Posterior vena cava (tissue), 2 donors: ENCODE data around the gene SKP1. TPM values are rescaled to one million over a fixed set of nuclear protein-coding genes. Genes with fewer than 3 reads are reported as not detected.
"Not testable (repeated sequence)": the region's sequence is repeated elsewhere in the genome, so short reads cannot be mapped to it uniquely, and the experiment has no call there.

Source experiments
- DNase-seq: peaks from one replicate; pipeline ENCODE4 v3.0.0-alpha.2; 2020; ENCODE audit warnings: low spot score
- intact Hi-C, 2 donors: fragments of 100-400 bp; cut with DNase I; formaldehyde crosslinking; loops; one replicate each; pipeline versions ENCODE4 v1.14.1 to v1.14.2; 2022 to 2023
- long read RNA-seq, 2 donors: library from polyadenylated mRNA; unstranded; transcript quantifications; one replicate each; pipeline ENCODE4 v2.0.0, GENCODE V29; 2020 to 2021
- total RNA-seq, 2 donors: library from RNA; stranded (reverse); fragmentation: NEBNext Ultra II Directional; extraction: Animal tissue kit (Norgen Biotek cat#: 25700); gene quantifications; one replicate each; pipeline ENCODE4 v1.2.1, GENCODE V29; 2021
- donor health status: DM: yes; HTN: yes; CAD: no.
- donor health status: DM: yes; HTN: yes; CAD: no.

Gene SKP1
- 100 to 1,000 TPM; 321 to 334 TPM for total RNA-seq
- long read RNA-seq, donor 1, full-length matches to known transcripts, result 139 of 147 reads
- long read RNA-seq, donor 1, partial matches to known transcripts, result 5 of 147 reads
- long read RNA-seq, donor 1, other reads (novel, unspliced or antisense), result 3 of 147 reads
- long read RNA-seq, donor 2, full-length matches to known transcripts, result 522 of 538 reads
- long read RNA-seq, donor 2, partial matches to known transcripts, result 5 of 538 reads
- long read RNA-seq, donor 2, other reads (novel, unspliced or antisense), result 11 of 538 reads

DNA sequence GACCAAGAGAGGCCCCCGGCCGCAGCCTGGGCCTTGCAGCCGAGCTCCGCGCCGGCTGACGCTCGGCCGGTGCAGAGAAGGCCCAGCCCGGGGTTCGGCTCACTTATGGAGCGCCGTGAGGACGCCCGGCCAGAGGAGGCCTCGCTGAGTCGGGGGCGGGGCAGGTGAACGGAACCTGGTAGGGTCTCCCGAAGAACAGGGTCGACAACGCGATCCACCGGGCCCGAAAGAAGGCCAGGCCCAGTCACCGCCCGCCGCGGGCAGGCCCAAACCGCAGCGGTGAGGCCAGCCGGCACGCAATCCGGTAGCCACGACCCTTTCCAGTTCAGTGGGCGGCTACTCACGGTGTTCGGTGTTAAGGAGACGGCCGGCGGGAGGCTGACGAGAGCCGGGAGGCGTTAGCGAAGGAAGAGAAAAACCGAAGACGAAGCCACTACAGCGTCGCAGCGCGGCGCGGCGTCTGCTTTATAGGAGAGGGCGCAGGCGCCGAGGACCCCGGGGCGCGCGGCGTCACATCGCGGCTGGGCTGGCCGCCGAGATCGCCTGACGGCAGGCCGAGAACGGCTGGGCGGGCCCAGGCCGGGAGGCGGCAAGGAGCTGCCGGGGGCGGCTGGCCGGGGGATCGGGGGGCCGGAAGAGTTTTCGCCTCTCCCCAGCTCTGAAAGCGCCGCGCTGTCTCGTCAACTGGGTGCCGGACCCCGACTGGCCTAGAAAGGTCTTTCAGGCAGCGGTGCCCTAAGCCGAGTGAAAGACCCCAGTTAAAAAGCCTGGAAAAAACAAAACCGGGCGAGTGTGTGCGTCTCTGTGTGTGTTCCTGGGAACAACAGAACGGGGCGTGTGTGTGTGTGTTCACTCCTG is at the start of gene SKP1:
Gene SKP1 (minus strand): TSS at position 440 of the 858 bp plus-strand sequence. CDS start 2,928 bp downstream, outside the sequence.
- intact Hi-C loops, result no loop called here
- DNase-seq, result peak; percentile 95

DNA sequence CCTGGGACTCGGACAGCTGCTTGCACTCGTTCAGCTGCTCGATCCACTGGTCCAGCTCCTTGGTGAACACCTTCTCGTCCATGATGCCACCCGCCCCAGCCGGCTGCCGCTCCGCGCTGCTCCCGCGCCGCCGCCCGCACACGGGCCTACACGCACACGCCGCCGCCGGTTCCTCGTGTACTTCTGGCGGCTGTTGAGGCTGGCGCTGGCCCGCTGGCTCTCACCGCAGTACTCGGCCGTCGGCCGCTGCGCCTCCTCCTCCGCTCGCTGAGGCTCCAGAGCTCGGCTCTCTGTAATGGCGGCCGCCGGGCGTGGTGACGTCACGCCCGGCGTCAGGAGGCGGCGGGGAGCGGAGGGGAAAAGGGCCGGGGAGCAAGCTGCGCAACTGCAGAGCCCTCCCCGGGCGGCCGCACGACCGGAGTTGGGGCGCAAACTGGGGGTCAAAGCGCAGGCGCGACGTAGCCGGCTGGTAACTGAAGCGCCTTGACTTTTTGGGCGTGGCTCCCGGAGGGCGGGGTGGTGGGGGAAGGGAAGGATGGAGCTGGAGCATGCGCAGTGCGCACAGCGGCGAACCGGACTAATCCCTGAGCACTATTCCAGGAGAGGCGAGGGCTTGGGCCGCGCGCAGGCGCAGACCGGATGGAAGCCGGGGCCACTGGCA is 49.2 kb upstream of the SKP1 start, which contains the start of gene PPP2CA:
Gene PPP2CA (minus strand): TSS at position 294 of the 661 bp plus-strand sequence. CDS start 212 bp downstream, at position 82.
- intact Hi-C loops, result no loop called here

DNA sequence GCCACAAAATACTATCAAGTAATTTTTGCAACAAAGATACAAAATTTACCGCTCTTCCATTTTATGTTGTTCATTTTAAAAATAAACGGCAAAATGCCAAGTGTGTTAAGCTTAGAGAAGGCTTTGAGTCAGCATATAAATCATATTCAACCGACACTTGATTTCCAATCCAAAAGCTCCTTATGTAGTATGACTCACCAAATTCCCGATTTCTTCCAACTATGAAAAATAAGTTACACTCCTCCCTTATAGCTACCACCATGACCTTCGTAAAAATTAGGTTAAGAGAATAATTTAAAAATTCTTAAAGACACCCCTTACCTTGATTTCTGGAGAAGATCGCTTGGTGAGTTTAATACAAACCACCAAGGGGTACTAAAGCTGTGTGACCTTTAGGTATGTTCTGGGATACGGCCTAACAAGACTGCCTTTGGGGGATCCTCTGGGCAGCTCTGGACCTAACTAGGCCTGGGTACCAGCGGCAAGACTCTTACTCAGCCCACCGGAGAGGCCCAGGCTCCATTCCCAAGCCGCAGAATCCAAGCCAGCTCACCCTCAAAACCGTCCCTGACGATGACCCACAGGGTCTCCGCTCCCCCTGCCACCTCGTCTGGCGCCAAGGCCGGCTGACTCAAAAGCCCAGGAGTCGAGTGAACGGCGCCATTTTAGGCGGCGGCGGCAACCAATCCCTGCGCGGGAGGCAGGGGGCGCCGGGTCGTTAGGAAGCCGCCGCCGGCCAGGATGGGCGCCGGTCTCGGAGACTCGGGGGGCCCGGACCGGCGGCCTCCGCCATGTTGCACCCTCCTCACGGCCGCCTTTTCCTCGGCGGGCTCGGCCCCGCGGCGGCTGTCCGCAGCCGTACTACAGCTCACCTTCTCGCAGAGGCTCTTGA is 48.4 kb upstream of the SKP1 start:
- DNase-seq, result peak; percentile 89
- intact Hi-C loops, result no loop called here

More for the DNA sequence above, 49.2 kb upstream of the SKP1 start, which contains the start of gene PPP2CA:
- DNase-seq, result peak; percentile 100

DNA sequence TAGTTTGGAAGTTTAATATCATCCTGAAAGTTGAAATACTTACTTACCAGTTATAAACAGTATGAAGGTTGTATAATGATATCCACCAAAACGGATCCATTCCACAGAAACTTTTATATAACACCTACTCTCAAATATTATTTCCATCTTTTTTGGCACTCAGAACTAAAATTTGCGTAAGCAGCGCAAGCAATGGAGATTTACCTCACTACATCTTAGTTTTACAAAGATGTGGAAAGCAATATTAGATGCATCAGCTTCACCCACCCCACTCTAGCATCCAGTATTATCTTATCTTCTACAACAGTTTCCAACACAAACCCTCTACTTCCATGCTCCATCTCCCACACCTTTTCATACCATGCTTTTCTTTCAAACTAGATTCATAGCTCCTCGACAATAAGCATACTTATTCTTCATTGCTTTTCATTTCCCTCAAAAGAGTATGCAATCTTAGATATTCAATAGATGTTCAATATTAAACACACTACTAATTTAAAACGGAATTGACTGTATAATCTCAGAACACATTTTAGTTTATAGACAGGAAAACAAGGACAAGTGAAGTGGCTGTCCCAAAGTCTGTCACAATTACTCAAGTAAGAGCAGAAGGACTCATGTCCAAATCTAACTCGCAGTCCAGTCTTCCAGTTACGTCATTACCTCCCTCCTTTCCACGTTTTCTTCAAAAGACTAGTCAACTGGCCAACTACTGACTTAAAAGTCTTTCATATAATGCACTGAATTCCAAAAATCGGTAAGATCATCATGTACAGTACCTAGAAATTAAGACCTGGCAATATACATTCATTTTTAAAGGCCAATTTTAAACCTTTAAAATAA is 46.9 kb upstream of the SKP1 start:
- intact Hi-C loops, result no loop called here
- DNase-seq, result no peak

DNA sequence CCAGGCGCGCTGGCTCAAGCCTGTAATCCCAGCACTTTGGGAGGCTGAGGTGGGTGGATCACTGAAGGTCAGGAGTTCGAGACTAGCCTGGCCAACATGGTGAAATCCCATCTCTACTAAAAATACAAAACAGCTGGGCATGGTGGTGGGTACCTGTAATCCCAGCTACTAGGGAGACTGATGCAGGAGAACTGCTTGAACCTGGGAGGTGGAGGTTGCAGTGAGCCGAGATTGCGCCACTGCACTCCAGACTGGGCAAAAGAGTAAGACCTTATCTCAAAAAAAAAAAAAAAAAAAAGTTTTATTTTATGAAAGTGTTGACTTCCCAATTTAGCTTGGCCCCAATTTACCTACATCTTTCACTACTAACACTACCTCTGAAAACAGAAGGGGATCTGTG is 44.9 kb upstream of the SKP1 start:
- intact Hi-C loops, DNase-seq: not testable (repeated sequence)

DNA sequence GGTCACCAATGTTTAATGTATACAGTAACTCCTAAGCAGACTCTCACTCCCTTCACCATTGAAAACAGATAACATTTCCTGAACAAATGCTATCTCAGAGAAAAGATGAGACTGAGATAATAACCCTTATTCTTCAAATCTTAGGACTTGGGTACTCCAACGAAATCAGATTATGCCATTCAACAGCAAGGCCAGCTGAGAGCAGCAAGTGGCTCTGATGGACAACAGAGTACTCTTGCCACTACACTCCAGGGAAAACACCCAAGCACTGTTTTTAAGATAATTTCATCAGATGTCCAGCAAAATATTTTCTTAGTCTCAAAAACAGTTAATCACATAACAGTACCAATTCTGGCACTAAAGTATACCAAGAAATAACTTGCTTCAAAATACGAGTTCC is 39.0 kb upstream of the SKP1 start:
- intact Hi-C loops, result no loop called here
- no peak for DNase-seq

DNA sequence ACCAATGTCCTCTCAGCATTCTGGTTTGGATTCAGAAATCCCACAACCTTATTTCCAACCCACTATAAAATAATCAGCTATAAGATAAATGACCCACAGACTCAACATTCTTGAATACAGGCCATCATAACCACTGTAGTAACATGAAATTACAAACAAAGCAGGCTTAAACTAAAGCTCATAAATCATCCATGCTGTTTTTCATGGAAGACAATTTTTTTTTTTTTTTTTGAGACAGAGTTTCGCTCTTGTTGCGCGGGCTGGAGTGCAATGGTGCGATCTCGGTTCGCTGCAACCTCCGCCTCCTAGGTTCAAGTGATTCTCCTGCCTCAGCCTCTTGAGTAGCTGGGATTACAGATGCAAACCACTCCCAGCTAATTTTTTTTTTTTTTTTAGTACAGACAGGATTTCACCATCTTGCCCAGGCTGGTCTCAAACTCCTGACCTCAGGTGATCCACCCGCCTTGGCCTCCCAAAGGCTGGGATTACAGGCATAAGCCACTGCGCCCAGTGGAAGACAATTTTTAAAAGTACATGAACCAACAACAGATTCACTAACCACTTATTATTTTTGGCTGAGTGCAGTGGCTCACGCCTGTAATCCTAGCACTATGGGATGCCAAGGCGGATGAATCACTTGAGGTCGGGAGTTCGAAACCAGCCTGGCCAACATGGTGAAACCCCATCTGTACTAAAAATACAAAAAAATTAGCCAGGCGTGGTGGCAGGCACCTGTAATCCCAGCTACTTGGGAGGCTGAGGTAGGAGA is 34.7 kb upstream of the SKP1 start:
- DNase-seq, intact Hi-C loops: not testable (repeated sequence)

DNA sequence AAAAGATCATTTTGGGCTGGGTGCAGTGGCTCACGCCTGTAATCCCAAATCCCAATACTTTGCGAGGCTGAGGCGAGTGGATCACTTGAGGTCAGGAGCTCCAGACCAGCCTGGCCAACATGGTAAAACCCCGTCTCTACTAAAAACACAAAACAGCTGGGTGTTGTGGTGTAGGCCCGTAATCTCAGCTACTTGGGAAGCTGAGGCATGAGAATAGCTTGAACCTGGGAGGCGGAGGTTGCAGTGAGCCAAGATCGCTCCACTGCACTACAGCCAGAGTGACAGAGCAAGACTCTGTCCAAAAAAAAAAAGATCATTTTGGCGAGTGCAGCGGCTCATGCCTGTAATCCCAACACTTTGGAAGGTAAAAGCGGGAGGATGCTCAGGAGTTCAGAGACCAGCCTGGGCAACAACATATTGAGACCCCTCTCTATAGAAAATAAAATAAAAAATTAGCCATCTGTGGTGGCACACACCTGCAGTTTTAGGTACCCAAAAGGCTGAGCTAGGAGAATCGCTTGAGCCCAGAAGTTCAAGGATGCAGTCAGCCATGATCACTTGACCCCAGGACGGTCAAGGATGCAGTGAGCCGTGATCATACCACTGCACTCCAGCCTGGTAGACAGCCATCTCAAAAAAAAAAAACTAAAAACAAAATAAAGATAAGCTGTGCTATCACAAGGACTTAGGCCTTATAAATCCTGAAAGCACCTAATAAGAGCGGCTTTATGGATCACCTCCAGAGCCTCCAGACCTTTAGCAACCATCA is 32.9 kb upstream of the SKP1 start:
- no peak for DNase-seq
- intact Hi-C loops, result no loop called here

DNA sequence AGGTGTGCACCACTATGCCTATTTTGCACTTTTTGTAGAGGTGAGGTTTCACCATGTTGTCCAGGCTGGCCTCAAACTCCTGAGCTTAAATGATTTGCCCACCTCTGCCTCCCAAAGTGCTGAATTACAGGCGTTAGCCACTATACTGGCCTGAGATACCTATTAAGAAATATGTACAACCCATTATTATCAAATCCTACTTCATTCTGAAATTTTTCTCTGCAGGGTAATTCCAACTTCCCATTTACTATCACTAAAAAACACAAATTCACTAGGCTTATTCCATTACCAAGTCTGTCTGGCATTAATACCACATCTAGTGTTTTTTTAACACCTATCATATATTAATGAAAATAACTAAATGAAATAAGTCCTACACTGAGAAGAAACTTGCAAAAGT is 30.9 kb upstream of the SKP1 start:
- DNase-seq, result no peak
- intact Hi-C loops, result no loop called here

DNA sequence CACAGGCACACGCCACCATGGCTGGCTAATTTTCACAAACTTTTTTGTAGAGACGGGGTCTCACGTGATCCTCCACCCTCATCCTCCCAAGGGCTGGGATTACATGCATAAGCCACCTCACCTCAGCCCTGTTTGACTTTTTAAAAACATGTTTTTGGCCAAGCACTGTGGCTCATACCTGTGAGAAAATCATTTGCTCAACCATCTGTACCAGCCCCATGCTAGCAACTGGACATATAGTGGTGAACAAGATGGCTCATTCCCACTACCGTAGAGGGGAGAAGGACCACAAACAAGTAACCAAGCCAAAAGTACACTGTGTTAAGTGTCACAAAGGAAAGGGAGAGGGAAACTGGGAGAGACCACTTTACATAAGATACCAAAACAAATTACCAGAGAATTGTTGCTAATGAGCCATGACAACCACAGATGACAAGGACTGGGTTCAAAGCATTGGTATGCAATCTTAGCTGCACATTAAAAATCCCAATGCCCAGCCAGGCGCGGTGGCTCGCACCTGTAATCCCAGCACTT is 29.9 kb upstream of the SKP1 start:
- intact Hi-C loops, result no loop called here
- no peak for DNase-seq

DNA sequence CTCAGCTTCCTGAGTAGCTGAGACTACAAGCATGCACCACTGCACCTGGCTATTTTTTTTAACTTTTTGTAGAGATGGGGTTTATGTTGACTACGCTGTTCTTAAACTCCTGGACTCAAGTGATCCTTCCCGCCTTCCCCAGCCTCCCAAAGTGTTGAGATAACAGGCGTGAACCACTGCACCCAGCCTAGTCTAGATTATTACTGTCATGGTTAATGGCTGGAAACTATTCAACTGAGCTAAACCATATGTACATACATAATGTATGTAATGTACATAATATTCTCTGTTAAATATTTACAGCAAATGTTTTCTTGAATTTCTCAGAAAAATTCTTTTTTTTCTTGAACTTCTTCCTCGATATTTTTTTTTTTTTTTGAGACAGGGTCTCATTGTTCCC is 27.8 kb upstream of the SKP1 start:
- intact Hi-C loops, result no loop called here
- no peak for DNase-seq

DNA sequence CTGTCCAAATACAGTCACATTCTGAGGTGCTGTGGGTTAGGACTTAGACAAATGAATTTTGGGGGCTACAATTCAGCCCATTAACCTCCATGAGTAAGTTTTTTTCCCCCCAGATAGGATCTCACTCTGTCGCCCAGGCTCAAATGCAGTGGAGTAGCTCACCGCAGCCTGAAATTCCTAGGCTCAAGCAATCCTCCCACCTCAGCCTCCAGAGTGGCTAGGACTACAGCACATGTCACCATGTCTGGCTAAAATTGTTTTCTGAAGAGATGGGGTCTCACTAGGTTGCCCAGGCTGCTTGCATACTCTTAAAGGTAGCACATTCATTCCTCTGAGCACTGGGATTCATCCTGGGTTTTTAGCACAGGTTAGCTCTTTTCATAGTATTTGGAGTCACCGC is 26.9 kb upstream of the SKP1 start:
- intact Hi-C loops, result no loop called here
- DNase-seq, result no peak

DNA sequence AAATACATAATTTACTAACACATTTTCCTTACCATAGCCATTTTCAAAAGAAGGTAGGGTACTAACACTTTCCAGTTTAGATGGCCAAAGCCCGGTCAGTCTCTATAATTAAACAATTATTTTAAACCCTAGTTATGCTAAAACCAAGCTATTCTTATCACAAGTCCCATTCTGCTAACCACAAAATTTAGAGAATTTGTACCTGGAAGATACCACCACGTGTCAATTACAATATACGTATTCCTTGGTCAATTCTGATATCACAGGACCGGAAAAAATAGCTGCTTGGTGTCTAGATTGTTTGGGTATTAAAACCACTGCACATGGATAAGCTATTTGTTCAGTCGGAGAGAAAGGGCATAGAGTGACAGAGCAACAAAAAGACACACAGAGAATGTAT is 18.9 kb upstream of the SKP1 start:
- intact Hi-C loops, result no loop called here
- no peak for DNase-seq

DNA sequence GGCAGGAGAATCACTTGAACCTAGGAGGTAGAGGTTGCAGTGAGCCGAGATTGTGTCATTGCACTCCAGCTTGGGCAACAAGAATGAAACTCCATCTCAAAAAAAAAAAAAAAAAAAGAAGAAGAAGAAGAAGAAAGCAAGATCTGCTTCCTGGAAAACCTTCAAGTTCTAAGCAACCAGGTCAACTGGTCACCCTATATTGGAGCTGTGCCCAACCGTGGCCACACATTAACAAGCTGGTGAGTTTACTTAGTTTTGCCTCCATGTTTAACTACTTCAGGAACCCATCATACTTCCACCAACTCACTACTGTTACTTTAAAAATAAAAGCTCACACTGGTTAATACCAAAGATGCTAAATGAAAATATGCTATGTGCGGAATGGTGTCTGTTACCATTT is 12.3 kb upstream of the SKP1 start:
- no peak for DNase-seq
- intact Hi-C loops, result no loop called here

DNA sequence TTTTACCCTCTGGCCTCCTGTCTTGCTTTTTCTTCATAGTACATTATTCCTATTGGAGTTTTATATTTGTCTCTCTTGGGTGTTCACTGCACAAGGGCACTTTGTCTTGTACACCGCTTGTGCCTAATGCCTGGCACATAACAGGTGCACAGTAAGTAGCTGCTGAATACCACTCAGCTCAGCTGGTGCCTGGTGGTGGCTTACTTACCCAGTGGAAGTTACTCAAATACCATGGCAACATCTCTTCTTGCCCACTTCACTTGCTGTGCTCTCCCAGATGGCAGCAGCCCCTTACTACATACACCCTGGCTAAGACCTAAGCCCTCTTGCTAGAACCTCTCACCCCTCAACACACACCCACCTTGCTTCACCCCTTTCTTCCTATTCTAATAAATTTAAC is 11.3 kb upstream of the SKP1 start:
- intact Hi-C loops, result no loop called here
- no peak for DNase-seq
